ENCODE results near the gene DCTN1. TPM values are rescaled to one million over a fixed set of nuclear protein-coding genes. Genes with fewer than 3 reads are reported as not detected.

DCTN1 gene
- total and polyA plus RNA-seq, 2 donors (not counting 3 experiments of a cell fraction or from before 2014, with no cell fraction given) = 130 to 170 TPM

DNA sequence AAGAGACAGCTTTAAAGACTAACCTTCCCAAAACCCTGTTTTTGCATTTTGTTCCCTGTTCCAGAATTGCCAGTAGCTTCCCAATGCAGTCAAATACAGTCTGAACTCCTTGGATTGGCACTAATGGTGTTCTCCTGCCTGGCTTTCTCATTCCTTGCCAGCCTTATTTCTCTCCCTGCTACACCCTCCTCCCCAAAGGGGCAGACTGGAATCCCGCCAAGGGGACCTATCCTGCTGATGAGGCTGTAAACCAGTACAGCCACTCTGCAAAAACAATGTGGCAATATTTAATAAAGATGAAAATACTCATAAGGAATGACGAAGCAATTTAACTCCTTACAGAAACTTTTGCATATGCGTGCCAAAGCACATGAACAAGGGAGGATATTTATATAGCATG is 32.4 kb downstream of the DCTN1 start:
- Histone ChIP-seq H3K4me2 (ENCODE audit: insufficient read depth, low read length) (no peak overlapping the region), H3K36me3 (ENCODE audit: control insufficient read depth in 2 of 2, extremely low read depth in 1 of 2, insufficient read depth in 2 of 2, low read length in 2 of 2) (no peaks in the 10 kb centered on the region), H3K9me3 (replicated peaks; ENCODE audit: control insufficient read depth, insufficient read depth, low read length) (no peaks in the 10 kb centered on the region), H2AFZ (ENCODE audit: low read depth, low read length) (no peak overlapping the region), H3K27ac (ENCODE audit: insufficient read depth, low read depth, low read length) (no peak overlapping the region), H3K9me1 (replicated peaks; ENCODE audit: control insufficient read depth, extremely low read depth, insufficient read depth, low read length) (peaks cover 2% of the 10 kb centered on the region), H3K4me3 (replicated peaks in 1 of 3; ENCODE audit: insufficient read depth in 1 of 3, low read depth in 1 of 3, low read length in 3 of 3) (no peak overlapping the region), H3K27me3 (ENCODE audit: control insufficient read depth in 2 of 2, insufficient read depth in 2 of 2, low read length in 2 of 2) (peaks cover 6% of the 10 kb centered on the region in 2 experiments), H3K79me2 (ENCODE audit: control insufficient read depth, insufficient read depth, low read length) (no peaks in the 10 kb centered on the region), H3K4me1 (ENCODE audit: control insufficient read depth, extremely low read depth, insufficient read depth, low read length) (no peaks in the 10 kb centered on the region), H3K9ac (replicated peaks; ENCODE audit: extremely low read depth, insufficient read depth, low read length) (no peak overlapping the region), H4K20me1 (replicated peaks; ENCODE audit: control insufficient read depth, extremely low read depth, insufficient read depth, low read length) (no peaks in the 10 kb centered on the region)
- FAIRE-seq (no peak), DNase-seq (ENCODE audit: low read depth, low spot score) (no peak)
- dilution Hi-C loops (cut with MboI; ENCODE audit: extremely low pct_ligation_motif_present, low sequenced_read_pairs) (no loop called here), intact Hi-C loops (cut with micrococcal nuclease) (no loop called here)
- ChIA-PET CTCF (interaction anchor here (6.9 kb wide), 1 partner anchor 13 kb away, joined by 53 read pairs; no protein-coding TSS in a partner anchor), POLR2A (no interaction called here)
- TF ChIP-seq CTCF (IDR thresholded peaks at IDR 0.05; ENCODE audit: extremely low read depth in 1 of 2, insufficient read depth in 1 of 2, low read depth in 1 of 2, low read length in 2 of 2) (no peak), POLR2AphosphoS5 (IDR thresholded peaks at IDR 0.05; ENCODE audit: insufficient read depth, low read depth, low read length) (no peak), MYC (IDR thresholded peaks at IDR 0.05; ENCODE audit: low read depth, low read length) (no peak), EZH2 (IDR thresholded peaks at IDR 0.05; ENCODE audit: borderline replicate concordance, low read depth, low read length, severe bottlenecking) (no peak), JUN (IDR thresholded peaks at IDR 0.05; ENCODE audit: borderline replicate concordance, insufficient read depth, insufficient read length, low read depth) (no peak), GATA2 (IDR thresholded peaks at IDR 0.05; ENCODE audit: insufficient read depth, insufficient read length, low read depth, low read length) (no peak), POLR2A (IDR thresholded peaks at IDR 0.05; ENCODE audit: low read depth, low read length) (no peak), FOS (IDR thresholded peaks at IDR 0.05; ENCODE audit: borderline replicate concordance, insufficient read depth, low read length) (no peak)
- TF ChIP-seq, protein P1, sequence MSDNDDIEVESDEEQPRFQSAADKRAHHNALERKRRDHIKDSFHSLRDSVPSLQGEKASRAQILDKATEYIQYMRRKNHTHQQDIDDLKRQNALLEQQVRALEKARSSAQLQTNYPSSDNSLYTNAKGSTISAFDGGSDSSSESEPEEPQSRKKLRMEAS (IDR thresholded peaks at IDR 0.05; ENCODE audit: insufficient read depth, insufficient read length) = no peak
- no TSS peak for BruUV-seq (replicated peaks)
